Left hindlimb (tissue), 1 donor: Measurements from ENCODE around the gene ST3GAL6.

Source experiments
- DNase-seq: peaks from one replicate; pipeline ENCODE4 v3.0.0-alpha.2; 2018

ST3GAL6 gene

GRCh38 chr3:98740324-98740723, 22.8 kb upstream of the ST3GAL6 start:
- no peak for DNase-seq

DNA sequence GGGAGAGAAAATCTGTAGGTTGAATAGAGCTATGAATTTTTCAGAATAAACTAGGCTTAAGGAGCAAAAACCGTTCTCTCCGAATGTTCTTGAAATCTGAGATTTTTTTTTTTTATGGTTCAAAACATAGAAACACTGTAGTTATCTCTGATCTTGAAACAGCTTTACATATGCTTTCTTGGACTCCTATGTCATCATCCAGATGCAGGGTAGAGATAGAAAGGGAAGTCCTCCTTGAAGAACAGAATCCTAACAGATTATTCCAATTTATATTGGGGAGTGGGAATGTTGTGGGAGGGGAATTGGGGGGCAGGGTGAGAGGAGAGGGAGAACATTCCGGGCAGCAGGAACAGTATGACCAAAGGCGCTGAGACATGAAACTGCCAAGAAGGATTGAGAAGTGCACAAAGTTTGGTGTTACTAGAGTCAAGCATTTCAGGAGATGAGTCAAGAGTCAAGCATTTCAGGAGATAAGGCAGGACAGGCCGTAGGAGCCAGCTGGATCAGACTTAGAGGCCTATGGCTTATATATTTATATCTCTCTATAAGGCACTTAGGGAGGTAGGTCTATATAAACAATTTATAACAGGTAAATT, 21.9 kb upstream of the ST3GAL6 start:
- DNase-seq: no peak

DNA sequence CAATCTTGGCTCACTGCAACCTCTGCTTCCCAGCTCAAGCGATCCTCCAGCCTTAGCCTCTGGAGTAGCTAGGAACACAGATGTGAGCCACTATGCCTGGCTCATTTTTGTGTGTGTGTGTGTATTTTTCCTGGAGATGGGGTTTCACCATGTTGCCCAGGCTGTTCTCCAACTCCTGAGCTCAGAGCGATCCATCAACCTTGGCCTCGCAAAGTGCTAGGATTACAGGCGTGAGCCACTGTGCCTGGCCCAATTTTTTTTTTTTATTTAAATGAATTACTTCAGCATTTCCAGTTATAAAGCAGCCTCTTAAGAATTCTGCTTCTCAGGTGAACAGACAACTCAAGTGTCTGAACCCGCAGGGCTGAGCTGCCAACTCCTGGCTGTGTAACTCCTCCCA, 20.1 kb upstream of the ST3GAL6 start:
- no peak for DNase-seq

DNA sequence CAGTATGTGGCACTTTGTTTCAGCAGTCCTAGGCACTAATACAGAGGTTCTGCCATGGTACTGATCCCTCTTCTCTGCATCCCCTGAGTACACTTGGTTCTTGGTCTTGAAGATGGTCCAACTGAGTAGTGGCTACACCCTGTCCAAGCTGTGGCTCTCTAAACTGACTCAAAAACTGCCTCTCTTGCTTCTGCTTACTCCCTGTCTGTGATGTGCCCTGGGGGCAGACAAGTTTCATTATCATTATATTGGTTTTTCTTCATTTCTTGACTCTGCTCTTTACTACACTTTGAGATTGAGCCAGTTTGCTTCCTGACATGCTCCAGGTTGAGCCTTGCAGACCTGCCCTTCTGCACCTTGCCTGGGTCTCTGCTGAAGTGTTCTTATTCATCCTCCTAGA, 18.9 kb upstream of the ST3GAL6 start:
- DNase-seq: no peak

- DNase-seq: no peak
These were observed 17.4 kb upstream of the ST3GAL6 start for GRCh38 chr3:98745718-98746117.

DNA sequence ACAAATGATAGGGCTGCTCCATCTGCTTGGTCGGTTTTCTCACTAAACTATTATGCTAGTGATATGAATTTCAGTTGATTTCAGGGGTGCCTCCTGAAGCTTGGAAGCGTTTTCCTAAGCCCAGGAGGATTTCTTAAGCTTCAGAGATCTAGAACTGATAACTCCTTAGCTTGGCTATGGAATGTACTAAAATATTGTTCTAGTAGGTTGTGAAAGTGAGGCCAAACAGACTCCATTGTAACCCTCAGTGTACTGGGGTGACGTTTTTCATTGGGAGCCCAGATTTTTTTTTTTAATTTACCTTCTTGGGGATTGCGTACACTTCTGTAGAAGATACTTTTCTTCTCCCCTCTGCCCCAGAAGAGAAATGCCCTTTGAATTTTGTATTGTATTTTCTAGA, 17.0 kb upstream of the ST3GAL6 start:
- no peak for DNase-seq

DNA sequence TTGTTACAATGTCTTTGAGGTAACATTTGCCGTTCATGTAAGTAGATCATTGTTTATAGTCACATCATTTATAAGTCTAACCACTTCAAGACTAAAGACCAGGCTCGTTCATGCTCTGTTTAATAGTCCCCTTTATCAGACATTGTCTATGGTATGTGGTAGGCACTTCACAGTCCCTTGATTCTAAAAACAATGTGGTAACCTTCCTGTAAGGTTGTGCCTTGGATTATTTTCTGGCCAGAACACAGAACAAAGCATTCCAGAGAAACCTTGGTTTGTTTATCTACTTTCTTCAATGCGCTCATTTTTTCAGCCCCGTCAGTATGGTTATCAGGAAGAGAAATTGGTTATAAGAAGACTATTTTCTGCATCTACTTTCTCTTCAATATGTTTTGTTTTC, 16.3 kb upstream of the ST3GAL6 start:
- no peak for DNase-seq

DNA sequence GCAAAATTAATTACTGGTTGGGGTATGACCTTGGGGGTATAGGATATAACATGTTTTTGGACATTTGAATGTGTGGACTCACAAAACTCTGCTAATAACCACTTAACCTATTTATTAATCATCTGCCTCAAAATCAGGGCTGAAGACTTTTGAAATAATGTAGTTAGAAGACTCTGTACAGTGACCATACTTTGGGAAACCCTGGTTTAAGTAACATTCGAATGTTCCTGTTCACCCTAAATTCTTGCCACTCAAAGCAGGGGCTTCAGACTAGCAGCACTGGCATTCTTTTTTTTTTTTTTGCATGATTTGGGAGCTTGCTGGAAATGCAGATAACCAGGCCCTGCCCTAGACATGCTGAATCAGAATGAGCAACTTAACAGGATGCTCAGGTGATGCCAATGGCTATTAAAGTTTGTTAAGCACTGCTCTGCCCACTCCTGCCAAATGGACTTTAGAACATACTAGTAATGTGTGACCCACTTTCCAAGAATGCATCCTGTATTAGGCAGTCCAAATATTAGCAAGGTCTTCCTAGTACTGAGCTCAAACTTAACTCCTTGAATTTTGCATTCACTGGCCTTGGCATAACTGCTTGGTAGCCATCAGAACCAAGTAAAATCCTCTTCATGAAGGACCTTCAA, 12.7 kb upstream of the ST3GAL6 start:
- no peak for DNase-seq

DNA sequence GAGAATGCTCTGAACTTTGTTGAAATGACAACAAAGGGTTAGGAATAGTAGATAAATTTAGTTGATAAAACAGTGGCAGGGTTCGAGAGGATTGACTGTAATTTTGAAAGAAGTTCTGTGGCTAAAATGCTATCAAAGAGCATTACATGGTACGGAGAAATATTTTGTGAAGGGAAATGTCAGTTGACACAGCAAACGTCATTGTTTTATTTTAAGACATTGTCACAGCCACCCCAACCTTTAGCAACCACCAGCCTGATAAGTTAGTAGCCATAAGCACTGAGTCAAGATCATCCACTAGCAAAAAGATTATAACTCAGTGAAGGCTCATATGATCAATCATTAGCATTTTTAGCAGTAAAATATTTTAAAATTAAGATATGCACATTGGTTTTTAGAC, 8.7 kb upstream of the ST3GAL6 start:
- no peak for DNase-seq

- no peak for DNase-seq
These were observed 7.5 kb upstream of the ST3GAL6 start for GRCh38 chr3:98755601-98756000.

DNA sequence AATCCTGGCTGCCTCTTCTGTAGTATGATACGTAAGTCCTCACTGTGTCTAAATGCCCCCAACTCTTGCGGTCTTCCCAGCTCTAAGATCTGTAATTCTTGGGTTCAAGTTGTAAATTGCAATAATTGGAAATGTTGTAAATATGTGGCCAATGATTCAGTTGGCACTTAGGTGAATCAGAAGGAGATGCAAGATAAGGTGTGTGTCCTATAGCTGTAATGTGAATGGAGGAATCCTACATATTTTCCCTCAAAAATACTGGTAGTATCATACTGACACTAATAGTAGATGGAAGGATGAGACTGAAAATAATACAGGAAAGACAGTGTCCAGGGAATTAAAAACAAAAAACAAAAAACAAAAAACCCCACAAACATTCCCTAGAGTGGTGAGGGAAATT, 3.5 kb upstream of the ST3GAL6 start:
- no peak for DNase-seq

DNA sequence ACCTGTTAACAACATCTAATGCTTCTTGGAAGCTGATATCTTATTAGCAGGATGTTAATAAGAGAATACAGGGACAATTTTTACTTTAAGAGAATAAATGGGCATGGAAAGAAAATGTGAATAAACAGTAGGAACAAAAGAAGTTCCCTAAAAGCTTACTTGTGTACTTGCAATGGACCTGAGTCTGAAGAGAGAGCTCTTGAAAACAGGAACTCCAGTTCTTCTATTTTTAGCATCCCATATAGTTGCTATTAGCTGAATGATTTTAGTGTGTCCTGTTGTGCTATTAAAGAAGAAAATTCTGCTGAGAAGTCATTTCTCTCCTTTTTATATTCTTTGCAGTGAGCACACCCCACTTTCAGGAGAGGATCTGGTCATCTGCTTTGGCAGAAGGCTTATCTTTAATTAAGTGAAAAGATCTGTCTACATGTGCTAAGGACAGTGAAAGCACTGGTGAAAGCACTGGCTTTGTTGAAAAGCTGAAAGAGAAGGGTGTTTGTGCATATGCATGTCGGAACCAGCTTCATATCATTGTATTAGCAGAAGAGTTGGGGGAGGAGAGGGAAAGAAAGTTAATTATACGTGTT, 1.4 kb upstream of the ST3GAL6 start:
- no peak for DNase-seq

DNA sequence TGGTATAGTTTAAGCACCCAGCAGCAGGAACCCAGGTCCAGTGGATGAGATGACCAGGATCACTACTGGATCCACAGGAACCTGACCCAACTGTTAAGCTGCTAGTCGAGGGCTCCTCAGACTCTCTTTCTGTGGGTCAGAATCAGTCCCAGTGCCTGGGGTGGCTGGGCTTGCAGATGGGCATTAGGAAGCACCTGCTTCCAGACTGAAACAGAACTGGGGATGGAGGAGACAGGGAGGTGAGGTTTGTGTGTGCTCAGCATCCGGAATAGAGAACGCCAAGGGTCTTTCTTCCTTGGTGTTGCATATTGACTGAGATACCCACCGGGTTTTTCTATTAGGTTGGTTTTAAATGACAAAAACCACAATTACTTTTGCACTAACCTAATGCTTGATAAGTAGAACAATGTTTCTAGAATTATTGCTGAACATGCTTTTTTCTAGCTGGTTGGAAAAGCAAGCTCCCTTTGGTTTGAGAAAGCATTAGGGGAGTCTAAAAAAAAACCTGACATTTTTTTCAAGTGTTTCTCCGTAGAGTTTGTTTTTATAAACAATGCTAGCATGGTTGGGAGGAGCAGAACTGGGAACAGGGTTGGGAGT, 779 bp downstream of the ST3GAL6 start:
- DNase-seq: no peak

DNA sequence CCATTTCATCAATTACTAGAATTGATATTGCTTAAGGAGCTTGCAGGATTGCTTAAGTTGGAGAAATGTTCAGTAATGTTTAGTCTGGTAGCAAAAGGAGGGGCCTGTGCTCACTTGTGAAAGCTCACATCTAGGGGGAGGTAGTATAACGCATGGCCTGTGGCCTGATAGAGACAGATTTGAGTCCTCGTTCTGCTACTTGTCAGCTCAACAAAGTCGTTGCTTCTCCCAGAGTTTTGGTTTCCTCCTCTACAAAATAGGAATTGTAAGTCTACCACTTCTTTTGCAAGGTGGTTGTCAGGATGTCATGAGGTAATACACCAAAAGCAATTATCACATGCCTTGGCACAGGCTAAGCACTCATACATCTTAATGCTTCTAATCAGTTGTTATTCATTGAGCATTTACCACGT, 1.3 kb downstream of the ST3GAL6 start:
- no peak for DNase-seq

- no peak for DNase-seq
These were observed 2.6 kb downstream of the ST3GAL6 start for GRCh38 chr3:98765721-98766120.

GRCh38 chr3:98766924-98767323, 3.8 kb downstream of the ST3GAL6 start:
- no peak for DNase-seq

GRCh38 chr3:98768961-98769360, 5.8 kb downstream of the ST3GAL6 start:
- no peak for DNase-seq

DNA sequence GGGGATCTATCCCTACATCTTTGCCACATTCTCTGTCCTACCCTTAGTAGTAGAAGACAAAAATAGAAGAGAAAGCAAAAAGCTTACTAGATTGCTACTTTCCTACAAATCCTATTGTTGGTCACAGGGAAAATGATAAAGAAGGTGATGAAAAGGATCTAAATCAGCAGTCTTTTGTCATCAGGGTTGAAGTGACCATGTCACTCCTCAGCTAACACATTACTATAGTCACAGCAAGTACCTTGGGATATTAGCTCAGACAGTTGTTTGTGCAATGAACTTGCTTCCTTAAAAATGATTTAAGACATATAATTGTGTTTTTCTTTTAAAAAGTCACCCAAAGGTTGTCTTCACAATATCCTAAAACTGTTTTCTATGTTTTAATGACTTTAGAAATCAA, 6.3 kb downstream of the ST3GAL6 start:
- no peak for DNase-seq

GRCh38 chr3:98770261-98771039, 7.3 kb downstream of the ST3GAL6 start:
- no peak for DNase-seq

DNA sequence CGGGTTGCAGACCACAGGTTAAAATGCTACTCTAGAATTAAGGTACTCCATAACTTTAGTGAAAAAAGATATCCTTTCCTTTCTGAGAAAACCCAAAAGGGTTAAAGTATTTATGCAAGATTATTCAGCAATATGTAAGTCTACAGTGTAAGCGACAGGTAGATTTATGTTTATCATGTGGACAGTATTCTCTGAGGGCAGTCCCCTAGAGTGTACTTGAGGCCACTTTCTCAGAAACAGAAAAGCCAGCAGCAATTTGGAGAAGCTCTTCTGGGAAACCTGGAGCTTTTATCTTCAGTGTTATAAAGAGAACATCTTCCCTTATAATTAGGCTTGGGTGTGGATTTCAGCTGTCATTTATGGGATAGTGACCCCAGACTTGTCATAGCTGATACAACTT, 8.9 kb downstream of the ST3GAL6 start:
- no peak for DNase-seq

DNA sequence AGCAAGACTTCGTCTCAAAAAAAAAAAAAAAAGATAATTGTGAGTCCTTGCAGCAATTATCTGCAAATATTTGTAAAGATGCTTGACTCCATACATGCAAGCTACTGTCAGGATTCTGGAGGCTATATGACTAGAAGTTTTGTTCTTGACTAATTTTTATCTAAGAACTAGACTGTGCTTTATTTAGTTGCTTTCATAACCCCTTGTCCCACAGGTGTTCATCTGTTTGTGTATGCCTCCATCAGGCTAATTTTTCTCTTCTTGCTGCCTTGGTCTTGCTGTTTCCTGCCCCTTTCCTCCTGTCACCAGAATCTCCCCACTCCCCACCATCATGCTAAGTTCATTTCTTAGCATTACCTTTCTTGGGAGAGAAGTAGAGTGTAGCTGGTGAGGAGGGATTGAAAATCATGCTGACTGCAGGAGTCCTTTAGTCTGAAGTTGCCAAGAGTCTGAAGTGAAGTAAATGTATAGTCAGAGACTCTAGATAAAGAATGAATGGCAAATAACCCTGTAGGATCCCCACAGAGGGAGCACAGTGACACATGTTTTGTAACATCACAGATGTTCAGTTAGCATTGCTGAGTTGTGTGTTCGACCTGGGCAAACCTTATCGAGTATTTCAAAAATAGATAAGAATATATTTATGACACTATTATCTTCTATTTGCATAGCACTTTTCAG, 12.5 kb downstream of the ST3GAL6 start:
- no peak for DNase-seq

DNA sequence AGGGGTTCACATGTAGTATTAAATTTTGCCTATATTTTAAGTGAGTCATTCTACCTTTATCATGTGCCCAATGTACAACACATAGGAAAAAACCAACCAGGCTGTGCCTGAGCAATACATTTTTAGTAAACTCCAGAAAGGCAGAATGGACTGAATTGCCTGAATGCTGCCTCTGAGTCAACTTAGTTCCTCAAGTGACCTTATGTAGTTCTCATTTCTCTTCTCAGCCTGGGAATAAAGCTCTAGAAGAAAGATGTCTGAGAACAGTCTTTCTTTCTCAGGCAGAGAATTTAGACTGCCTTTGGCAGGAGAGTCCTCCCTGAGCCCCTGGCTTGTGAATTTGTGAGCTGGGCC, 13.0 kb downstream of the ST3GAL6 start:
- no peak for DNase-seq

GRCh38 chr3:98777286-98777685, 14.1 kb downstream of the ST3GAL6 start:
- no peak for DNase-seq
